Loucy (cell line): Measurements from ENCODE around the gene RPLP2.

ENCODE experiments used
- H2AFZ ChIP-seq: fragments of 200-600 bp; sonication (generic); 2 replicates; pipeline ENCODE4 v1.6.0; 2016; ENCODE audit warnings: antibody characterized with exemption, mild to moderate bottlenecking, low read length, moderate library complexity
- H3F3A ChIP-seq: fragments of 200-600 bp; 2 replicates; pipeline ENCODE4 v1.6.0; 2016; ENCODE audit warnings: antibody characterized with exemption, low read depth, mild to moderate bottlenecking
- H3K27me3 ChIP-seq: fragments of 200-600 bp; sonication (generic); 2 replicates; pipeline ENCODE4 v1.6.1; 2014; ENCODE audit warnings: low read length, mild to moderate bottlenecking; ENCODE audit not compliant: insufficient read depth, poor library complexity, severe bottlenecking
- H3K36me3 ChIP-seq: fragments of 200-600 bp; sonication (generic); 2 replicates; pipeline ENCODE4 v1.6.1; 2016; ENCODE audit warnings: low read length; ENCODE audit not compliant: insufficient read depth
- H3K4me1 ChIP-seq: fragments of 200-600 bp; sonication (generic); 2 replicates; pipeline ENCODE4 v1.5.1; 2014; ENCODE audit warnings: low read length, mild to moderate bottlenecking; ENCODE audit not compliant: insufficient read depth, poor library complexity, severe bottlenecking
- H3K4me2 ChIP-seq: fragments of 200-600 bp; sonication (generic); 2 replicates; pipeline ENCODE4 v1.6.0; 2014; ENCODE audit warnings: antibody characterized with exemption, low read length, low read depth, mild to moderate bottlenecking; ENCODE audit not compliant: poor library complexity, severe bottlenecking
- H3K4me3 ChIP-seq: fragments of 200-600 bp; sonication (generic); 2 replicates; pipeline ENCODE4 v1.5.1; 2014; ENCODE audit warnings: low read length, mild to moderate bottlenecking, mixed read lengths; ENCODE audit not compliant: poor library complexity, severe bottlenecking
- H3K79me2 ChIP-seq: fragments of 200-600 bp; sonication (generic); 2 replicates; pipeline ENCODE4 v1.6.1; 2014; ENCODE audit warnings: low read length; ENCODE audit not compliant: insufficient read depth
- H3K9ac ChIP-seq: fragments of 200-600 bp; sonication (generic); 2 replicates; pipeline ENCODE4 v1.6.0; 2014; ENCODE audit warnings: mild to moderate bottlenecking, low read depth, low read length, moderate library complexity; ENCODE audit not compliant: poor library complexity, severe bottlenecking
- H3K9me2 ChIP-seq: fragments of 200-600 bp; sonication (generic); replicated peaks from 2 replicates; pipeline ENCODE4 v1.6.1; 2016; ENCODE audit warnings: low read depth, low read length, mixed read lengths
- H3K9me3 ChIP-seq: fragments of 200-600 bp; sonication (generic); 2 replicates; pipeline ENCODE4 v1.6.1; 2014; ENCODE audit warnings: mild to moderate bottlenecking, antibody characterized with exemption, low read length, low read depth; ENCODE audit not compliant: insufficient read depth
- H4K20me1 ChIP-seq: fragments of 200-600 bp; sonication (generic); 2 replicates; pipeline ENCODE4 v1.6.0; 2014; ENCODE audit warnings: antibody characterized with exemption, low read length, mild to moderate bottlenecking; ENCODE audit not compliant: insufficient read depth, poor library complexity, severe bottlenecking
- EZH2phosphoT487 ChIP-seq: fragments of 200-600 bp; IDR thresholded peaks from 2 replicates; pipeline ENCODE4 v1.6.1; 2018; ENCODE audit warnings: antibody characterized with exemption, mild to moderate bottlenecking, moderate library complexity, borderline replicate concordance
- TF ChIP-seq, protein P1 (sequence below): fragments of 200-600 bp; sonication (generic); conservative IDR thresholded peaks from 2 replicates; pipeline ENCODE4 v1.5.1; 2014; ENCODE audit warnings: mild to moderate bottlenecking, antibody characterized with exemption, low read length

Gene RPLP2

DNA sequence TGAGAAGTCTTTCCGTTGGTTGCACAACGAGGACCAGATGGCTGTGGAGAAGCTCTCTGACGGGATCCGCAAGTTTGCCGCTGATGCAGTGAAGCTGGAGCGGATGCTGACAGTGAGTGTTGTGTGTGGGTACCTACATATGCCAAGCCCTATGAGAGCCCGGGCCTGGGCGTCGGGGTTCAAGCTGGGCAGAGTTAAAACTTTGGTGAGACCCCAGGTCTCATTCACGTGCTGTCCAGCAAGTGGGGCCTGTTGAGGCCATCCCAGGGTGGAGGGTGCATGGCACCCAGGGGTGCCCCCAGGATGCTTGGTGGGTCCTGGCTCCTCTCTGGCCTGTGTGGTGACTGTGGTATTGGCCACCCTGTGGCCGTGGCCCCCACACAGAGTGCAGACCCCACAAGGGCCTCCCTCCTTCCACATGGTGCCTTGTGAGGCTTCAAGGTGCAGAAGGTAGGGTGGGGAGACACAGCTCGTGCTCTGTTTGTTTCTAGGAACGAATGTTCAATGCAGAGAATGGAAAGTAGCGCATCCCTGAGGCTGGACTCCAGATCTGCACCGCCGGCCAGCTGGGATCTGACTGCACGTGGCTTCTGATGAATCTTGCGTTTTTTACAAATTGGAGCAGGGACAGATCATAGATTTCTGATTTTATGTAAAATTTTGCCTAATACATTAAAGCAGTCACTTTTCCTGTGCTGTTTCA, 45.3 kb upstream of the RPLP2 start:
- Histone ChIP-seq H3K79me2 (no peaks in the 10 kb centered on the region), H3K9ac (no peak overlapping the region), H3K9me2 (no peaks in the 10 kb centered on the region), H3K36me3 (peaks cover 58% of the 10 kb centered on the region; the same call in 1 of the 2 replicates), H2AFZ (no peak overlapping the region), H4K20me1 (no peaks in the 10 kb centered on the region), H3F3A (no peaks in the 10 kb centered on the region), H3K27me3 (no peaks in the 10 kb centered on the region), H3K4me1 (no peaks in the 10 kb centered on the region), H3K4me3 (no peak overlapping the region), H3K4me2 (no peak overlapping the region), H3K9me3 (no peaks in the 10 kb centered on the region)
- TF ChIP-seq, protein P1, sequence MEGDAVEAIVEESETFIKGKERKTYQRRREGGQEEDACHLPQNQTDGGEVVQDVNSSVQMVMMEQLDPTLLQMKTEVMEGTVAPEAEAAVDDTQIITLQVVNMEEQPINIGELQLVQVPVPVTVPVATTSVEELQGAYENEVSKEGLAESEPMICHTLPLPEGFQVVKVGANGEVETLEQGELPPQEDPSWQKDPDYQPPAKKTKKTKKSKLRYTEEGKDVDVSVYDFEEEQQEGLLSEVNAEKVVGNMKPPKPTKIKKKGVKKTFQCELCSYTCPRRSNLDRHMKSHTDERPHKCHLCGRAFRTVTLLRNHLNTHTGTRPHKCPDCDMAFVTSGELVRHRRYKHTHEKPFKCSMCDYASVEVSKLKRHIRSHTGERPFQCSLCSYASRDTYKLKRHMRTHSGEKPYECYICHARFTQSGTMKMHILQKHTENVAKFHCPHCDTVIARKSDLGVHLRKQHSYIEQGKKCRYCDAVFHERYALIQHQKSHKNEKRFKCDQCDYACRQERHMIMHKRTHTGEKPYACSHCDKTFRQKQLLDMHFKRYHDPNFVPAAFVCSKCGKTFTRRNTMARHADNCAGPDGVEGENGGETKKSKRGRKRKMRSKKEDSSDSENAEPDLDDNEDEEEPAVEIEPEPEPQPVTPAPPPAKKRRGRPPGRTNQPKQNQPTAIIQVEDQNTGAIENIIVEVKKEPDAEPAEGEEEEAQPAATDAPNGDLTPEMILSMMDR, result no peak
- TF ChIP-seq EZH2phosphoT487, result no peak

DNA sequence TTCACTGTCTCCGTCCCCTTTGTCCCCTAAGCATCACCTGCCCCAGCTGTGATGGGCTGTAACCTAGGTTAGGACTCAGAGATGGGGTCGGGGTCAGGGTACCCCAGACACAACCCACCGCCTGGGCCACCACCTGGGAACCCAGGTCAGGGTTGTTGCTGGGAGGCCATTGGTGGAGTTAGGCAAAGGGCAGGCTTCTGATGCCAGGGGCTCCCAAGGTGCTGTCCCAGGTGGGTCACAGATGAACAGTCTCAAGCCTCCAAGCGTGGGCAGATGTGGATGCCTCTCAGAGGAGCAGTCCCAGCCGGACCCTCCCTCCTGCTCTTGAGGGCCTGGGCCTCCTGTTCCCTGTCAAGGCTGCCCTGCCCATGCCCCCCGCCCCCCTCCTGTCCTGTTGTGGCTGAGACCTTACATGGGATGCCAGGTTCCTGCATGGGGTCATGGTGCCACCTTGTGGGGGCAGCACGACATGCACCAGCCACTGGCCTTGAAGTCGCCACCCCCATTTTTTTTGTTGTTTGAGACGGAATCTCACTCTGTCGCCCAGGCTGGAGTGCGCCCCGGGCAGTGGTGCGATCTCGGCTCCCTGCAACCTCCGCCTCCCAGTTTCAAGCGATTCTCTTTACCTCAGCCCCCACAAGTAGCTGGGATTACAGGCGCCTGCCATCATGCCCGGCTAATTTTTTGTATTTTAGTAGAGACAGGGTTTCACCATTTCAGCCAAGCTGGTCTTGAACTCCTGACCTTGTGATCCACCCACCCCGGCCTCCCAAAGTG, 44.6 kb upstream of the RPLP2 start:
- TF ChIP-seq, protein P1, result peak; percentile 68
- no peak for TF ChIP-seq EZH2phosphoT487
- no peaks in the 10 kb centered on the region for H3K9me2 ChIP-seq
- H3K4me1 ChIP-seq, result no peaks in the 10 kb centered on the region
- H3K36me3 ChIP-seq, result peaks cover 55% of the 10 kb centered on the region; the same call in 1 of the 2 replicates
- H3K27me3 ChIP-seq, result no peaks in the 10 kb centered on the region
- H3K4me3 ChIP-seq, result no peak overlapping the region
- H3K9ac ChIP-seq, result no peak overlapping the region
- no peaks in the 10 kb centered on the region for H4K20me1 ChIP-seq
- no peaks in the 10 kb centered on the region for H3K9me3 ChIP-seq
- H3K79me2 ChIP-seq, result no peaks in the 10 kb centered on the region
- H3F3A ChIP-seq, result no peaks in the 10 kb centered on the region
- H3K4me2 ChIP-seq, result no peak overlapping the region
- H2AFZ ChIP-seq, result no peak overlapping the region

DNA sequence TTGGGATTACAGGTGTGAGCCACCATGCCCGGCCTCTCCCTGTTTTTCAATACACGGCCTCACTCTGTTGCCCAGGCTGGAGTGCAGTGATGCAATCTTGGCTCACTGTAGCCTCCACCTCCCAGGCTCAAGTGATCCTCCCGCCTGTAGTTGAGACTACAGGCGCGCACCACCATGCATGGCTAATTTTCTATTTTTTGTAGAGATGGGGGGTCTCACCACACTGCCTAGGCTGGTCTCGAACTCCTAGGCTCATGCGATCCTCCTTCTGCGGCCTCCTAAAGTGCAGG, 44.0 kb upstream of the RPLP2 start:
- H3K36me3 ChIP-seq, result peaks cover 55% of the 10 kb centered on the region; the same call in 1 of the 2 replicates
- H2AFZ ChIP-seq, result no peak overlapping the region
- TF ChIP-seq EZH2phosphoT487, result no peak
- TF ChIP-seq, protein P1, result no peak
- H3K4me3 ChIP-seq, result no peak overlapping the region
- H3K27me3 ChIP-seq, result no peaks in the 10 kb centered on the region
- H3K9ac ChIP-seq, result no peak overlapping the region
- H4K20me1 ChIP-seq, result no peaks in the 10 kb centered on the region
- H3K9me3 ChIP-seq, result no peaks in the 10 kb centered on the region
- no peaks in the 10 kb centered on the region for H3K9me2 ChIP-seq
- H3K4me1 ChIP-seq, result no peaks in the 10 kb centered on the region
- no peaks in the 10 kb centered on the region for H3F3A ChIP-seq
- H3K4me2 ChIP-seq, result no peak overlapping the region
- H3K79me2 ChIP-seq, result no peaks in the 10 kb centered on the region
